Calu3 (cell line): Measurements from ENCODE around the gene TREX2. TPM values are rescaled to one million over a fixed set of nuclear protein-coding genes. Genes with fewer than 3 reads are reported as not detected.

Experiments
- BruUV-seq: library from RNA; stranded (reverse); fragments of 400-500 nt; replicated peaks from 2 replicates; lab custom pipeline; 2021; lab: Mats Ljungman, UMichigan
- CTCF ChIA-PET: fragments of 300-600 bp; sonication (Branson Sonifier 250); formaldehyde crosslinking; loops from one replicate; lab custom pipeline; 2022; ENCODE audit warnings: antibody characterized with exemption; lab: Charles Lee
- DNase-seq: peaks from one replicate; pipeline ENCODE4 v3.0.0; 2022
- H3K27ac Mint-ChIP-seq: one replicate; pipeline ENCODE4 v1.8.0; 2022; ENCODE audit warnings: mixed read lengths; ENCODE audit not compliant: unreplicated experiment
- H3K27me3 Mint-ChIP-seq: one replicate; pipeline ENCODE4 v1.8.0; 2022; ENCODE audit warnings: mixed read lengths; ENCODE audit not compliant: unreplicated experiment
- H3K36me3 Mint-ChIP-seq: one replicate; pipeline ENCODE4 v1.8.0; 2022; ENCODE audit warnings: mild to moderate bottlenecking, moderate library complexity, mixed read lengths; ENCODE audit not compliant: insufficient read depth, unreplicated experiment
- H3K4me1 Mint-ChIP-seq: one replicate; pipeline ENCODE4 v1.8.0; 2022; ENCODE audit warnings: mild to moderate bottlenecking, low read depth, mixed read lengths; ENCODE audit not compliant: unreplicated experiment
- H3K4me3 Mint-ChIP-seq: one replicate; pipeline ENCODE4 v1.8.0; 2022; ENCODE audit warnings: mild to moderate bottlenecking, low read depth, moderate library complexity, mixed read lengths; ENCODE audit not compliant: unreplicated experiment
- H3K9me3 Mint-ChIP-seq: one replicate; pipeline ENCODE4 v1.8.0; 2022; ENCODE audit warnings: low read depth, mixed read lengths; ENCODE audit not compliant: unreplicated experiment
- intact Hi-C: fragments of 100-400 bp; cut with micrococcal nuclease; formaldehyde crosslinking; loops from one replicate; pipeline ENCODE4 v1.10.0; 2022; ENCODE audit not compliant: unreplicated experiment
- total RNA-seq: library from RNA; stranded (reverse); gene quantifications from 2 replicates; pipeline ENCODE4 v1.2.3, GENCODE V29; 2022
- TF ChIP-seq, protein P1 (sequence below): fragments of 200-600 bp; IDR thresholded peaks from one replicate; pipeline ENCODE4 v1.8.0; 2022; ENCODE audit warnings: antibody characterized with exemption; ENCODE audit not compliant: unreplicated experiment

Gene TREX2
- total RNA-seq, 1 experiment from 2014 or later, result 2.0 TPM

DNA sequence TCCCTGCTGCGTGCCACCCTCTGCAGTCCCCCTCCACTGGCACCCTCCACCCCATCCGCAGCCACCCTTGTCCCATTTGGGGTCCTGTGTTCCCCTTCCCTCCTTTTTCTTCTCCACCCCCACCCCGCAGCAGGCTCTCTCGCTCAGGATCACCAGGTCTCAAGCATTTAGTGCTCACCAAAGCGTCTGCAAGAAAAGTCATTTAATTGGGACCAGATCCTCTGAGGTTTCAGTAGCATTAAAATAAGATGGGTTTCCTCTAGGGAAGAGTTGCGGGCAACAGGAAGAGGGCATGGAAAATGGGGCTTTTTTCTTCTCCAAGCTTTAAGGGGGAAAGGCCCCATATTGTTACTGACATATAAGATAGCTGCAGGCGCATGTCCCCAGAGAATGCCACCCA, 29.4 kb upstream of the TREX2 start:
- CTCF ChIA-PET, result no interaction called here
- no peak overlapping the region for H3K4me3 Mint-ChIP-seq
- no TSS peak for BruUV-seq
- intact Hi-C loops, result no loop called here
- peaks cover 4% of the 10 kb centered on the region for H3K36me3 Mint-ChIP-seq
- H3K27ac Mint-ChIP-seq, result no peak overlapping the region
- no peak for DNase-seq
- H3K4me1 Mint-ChIP-seq, result no peaks in the 10 kb centered on the region
- TF ChIP-seq, protein P1, sequence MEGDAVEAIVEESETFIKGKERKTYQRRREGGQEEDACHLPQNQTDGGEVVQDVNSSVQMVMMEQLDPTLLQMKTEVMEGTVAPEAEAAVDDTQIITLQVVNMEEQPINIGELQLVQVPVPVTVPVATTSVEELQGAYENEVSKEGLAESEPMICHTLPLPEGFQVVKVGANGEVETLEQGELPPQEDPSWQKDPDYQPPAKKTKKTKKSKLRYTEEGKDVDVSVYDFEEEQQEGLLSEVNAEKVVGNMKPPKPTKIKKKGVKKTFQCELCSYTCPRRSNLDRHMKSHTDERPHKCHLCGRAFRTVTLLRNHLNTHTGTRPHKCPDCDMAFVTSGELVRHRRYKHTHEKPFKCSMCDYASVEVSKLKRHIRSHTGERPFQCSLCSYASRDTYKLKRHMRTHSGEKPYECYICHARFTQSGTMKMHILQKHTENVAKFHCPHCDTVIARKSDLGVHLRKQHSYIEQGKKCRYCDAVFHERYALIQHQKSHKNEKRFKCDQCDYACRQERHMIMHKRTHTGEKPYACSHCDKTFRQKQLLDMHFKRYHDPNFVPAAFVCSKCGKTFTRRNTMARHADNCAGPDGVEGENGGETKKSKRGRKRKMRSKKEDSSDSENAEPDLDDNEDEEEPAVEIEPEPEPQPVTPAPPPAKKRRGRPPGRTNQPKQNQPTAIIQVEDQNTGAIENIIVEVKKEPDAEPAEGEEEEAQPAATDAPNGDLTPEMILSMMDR, result no peak
- H3K27me3 Mint-ChIP-seq, result peaks cover 71% of the 10 kb centered on the region
- no peaks in the 10 kb centered on the region for H3K9me3 Mint-ChIP-seq

DNA sequence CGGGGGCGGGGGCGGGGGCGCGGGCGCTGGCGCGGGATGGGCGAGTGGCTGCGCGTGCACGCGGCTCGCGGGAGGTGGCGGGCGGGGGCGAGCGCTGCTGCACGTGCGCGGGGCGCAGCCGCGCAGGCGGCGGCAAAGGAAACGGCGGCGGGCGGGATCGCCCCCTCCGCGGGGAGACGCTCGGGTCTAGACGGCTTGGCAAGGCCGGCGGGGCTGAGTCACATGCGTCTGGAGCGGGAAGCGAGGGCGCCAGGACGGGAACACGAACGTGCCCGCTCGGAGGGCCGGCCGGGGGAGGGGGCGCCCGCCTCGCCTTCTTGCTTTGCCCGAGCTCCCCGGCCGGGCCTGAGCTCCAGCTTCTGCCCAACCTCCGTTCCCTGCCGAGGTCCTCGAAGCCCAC, 28.9 kb upstream of the TREX2 start:
- TF ChIP-seq, protein P1, result no peak
- no peak overlapping the region for H3K4me3 Mint-ChIP-seq
- CTCF ChIA-PET, result no interaction called here
- intact Hi-C loops, result no loop called here
- peaks cover 10% of the 10 kb centered on the region for H3K36me3 Mint-ChIP-seq
- peaks cover 70% of the 10 kb centered on the region for H3K27me3 Mint-ChIP-seq
- H3K9me3 Mint-ChIP-seq, result no peaks in the 10 kb centered on the region
- H3K4me1 Mint-ChIP-seq, result no peaks in the 10 kb centered on the region
- BruUV-seq, result no TSS peak
- peak; percentile 41 for DNase-seq
- no peak overlapping the region for H3K27ac Mint-ChIP-seq

DNA sequence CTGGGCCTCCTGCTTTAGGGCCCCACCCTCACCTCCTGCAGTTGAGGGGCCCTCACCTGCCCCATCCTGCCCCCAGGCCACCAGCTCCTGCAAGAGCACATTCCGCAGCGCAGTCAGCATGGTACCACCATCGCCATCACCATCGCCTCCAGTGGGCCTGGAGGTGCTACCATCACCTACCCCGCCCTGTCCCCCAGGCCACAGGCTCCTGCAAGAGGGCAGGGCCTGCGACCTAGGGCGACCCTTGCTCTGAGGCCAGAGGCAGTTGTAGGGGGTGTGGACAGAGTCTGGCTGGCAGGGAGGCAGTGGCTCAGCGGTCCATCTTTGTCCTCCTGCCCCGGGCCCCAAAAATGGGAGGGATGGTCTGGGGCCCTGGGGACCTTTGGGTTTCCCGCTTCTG, 28.4 kb upstream of the TREX2 start:
- CTCF ChIA-PET, result no interaction called here
- no peak overlapping the region for H3K4me3 Mint-ChIP-seq

DNA sequence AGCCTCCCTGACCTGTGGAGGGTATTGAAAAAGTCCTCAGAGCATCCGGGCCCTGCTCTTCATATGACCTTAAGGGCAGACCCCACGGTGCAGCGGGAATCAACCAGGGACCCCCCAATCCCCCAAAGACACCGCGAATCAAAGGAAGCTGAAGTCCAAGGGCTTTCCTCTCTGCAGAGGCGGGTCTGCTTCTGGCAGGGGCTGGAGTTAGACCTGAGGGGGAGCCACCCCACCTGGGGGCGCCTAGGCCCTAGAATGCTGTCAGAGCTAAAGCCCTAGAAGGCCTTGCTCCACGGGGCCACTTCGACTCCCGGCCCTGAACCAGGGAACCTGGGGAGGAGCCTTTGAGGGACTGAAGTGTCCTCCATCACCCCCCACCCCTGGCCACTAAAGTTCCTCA, 27.3 kb upstream of the TREX2 start:
- Mint-ChIP-seq H3K4me1 (no peaks in the 10 kb centered on the region), H3K27me3 (peaks cover 55% of the 10 kb centered on the region), H3K36me3 (peaks cover 13% of the 10 kb centered on the region), H3K9me3 (no peaks in the 10 kb centered on the region), H3K27ac (no peak overlapping the region), H3K4me3 (no peak overlapping the region)
- CTCF ChIA-PET, result no interaction called here
- DNase-seq, result no peak
- intact Hi-C loops, result no loop called here
- TF ChIP-seq, protein P1, result no peak
- BruUV-seq, result no TSS peak

More for the DNA sequence above, 28.4 kb upstream of the TREX2 start:
- no TSS peak for BruUV-seq
- H3K27ac Mint-ChIP-seq, result no peak overlapping the region
- no peak for DNase-seq
- H3K36me3 Mint-ChIP-seq, result peaks cover 13% of the 10 kb centered on the region
- peaks cover 66% of the 10 kb centered on the region for H3K27me3 Mint-ChIP-seq
- no peaks in the 10 kb centered on the region for H3K9me3 Mint-ChIP-seq
- TF ChIP-seq, protein P1, result no peak
- H3K4me1 Mint-ChIP-seq, result no peaks in the 10 kb centered on the region
- intact Hi-C loops, result no loop called here
